SH-SY5Y (cell line): Measurements from ENCODE around the gene TBX6.

ENCODE experiments used
- GATA2 ChIP-seq: IDR thresholded peaks from 2 replicates; pipeline ENCODE4 v1.6.1; 2011; ENCODE audit warnings: mild to moderate bottlenecking, low read depth, low read length
- GATA3 ChIP-seq: IDR thresholded peaks from 2 replicates; pipeline ENCODE4 v1.6.1; 2011; ENCODE audit warnings: low read depth, mild to moderate bottlenecking, low read length, moderate library complexity

- TF ChIP-seq GATA2 (no peak), GATA3 (no peak)
Measured at GRCh38 chr16:30121741-30122571, 30.2 kb upstream of the TBX6 start.
